Activated CD4-positive, alpha-beta T cell treated with anti-CD3 and anti-CD28 coated beads for 36 hours (primary cell): ENCODE measurements around the gene PPP4R1. TPM values are rescaled to one million over a fixed set of nuclear protein-coding genes. Genes with fewer than 3 reads are reported as not detected.
A peak's percentile ranks its signal among the peaks of the same experiment; 100 is the strongest.

ENCODE experiments used
- ATAC-seq: fragments of 200-7000 bp; cut with Tn5 transposase; one replicate; pipeline ENCODE4 v1.10.0; 2021; ENCODE audit warnings: mild to moderate bottlenecking, moderate library complexity
- CTCF ChIA-PET: fragments of 350-600 bp; sonication (Branson Sonifier 250); formaldehyde crosslinking; loops from one replicate; lab custom pipeline; 2021; ENCODE audit warnings: antibody characterized with exemption; lab: Charles Lee
- POLR2A ChIA-PET: fragments of 350-600 bp; sonication (Branson Sonifier 250); formaldehyde crosslinking; loops from one replicate; lab custom pipeline; 2021; ENCODE audit warnings: antibody characterized with exemption, inconsistent platforms; lab: Charles Lee
- DNase-seq: peaks from one replicate; pipeline ENCODE4 v3.0.0-alpha.2; 2020
- H3K27ac Mint-ChIP-seq: one replicate; pipeline ENCODE4 v1.8.0; 2021; ENCODE audit warnings: mixed read lengths
- H3K27me3 Mint-ChIP-seq: one replicate; pipeline ENCODE4 v1.8.0; 2021; ENCODE audit warnings: mixed read lengths
- H3K36me3 Mint-ChIP-seq: one replicate; pipeline ENCODE4 v1.8.0; 2021; ENCODE audit warnings: low read depth, mixed read lengths
- H3K4me1 Mint-ChIP-seq: one replicate; pipeline ENCODE4 v1.8.0; 2021; ENCODE audit warnings: mixed read lengths
- H3K4me3 Mint-ChIP-seq: one replicate; pipeline ENCODE4 v1.8.0; 2021; ENCODE audit warnings: mild to moderate bottlenecking, moderate library complexity, mixed read lengths
- H3K9me3 Mint-ChIP-seq: one replicate; pipeline ENCODE4 v1.8.0; 2021; ENCODE audit warnings: low read depth, mixed read lengths
- intact Hi-C, 2 experiments: fragments of 100-400 bp; cut with DNase I in 1 of 2; cut with micrococcal nuclease in 1 of 2; formaldehyde crosslinking; loops; one replicate each; pipeline versions ENCODE4 v1.14.2 to v1.15.1; 2022 to 2024; cut with DNase I, micrococcal nuclease
- total RNA-seq, 2 experiments: library from RNA; stranded (reverse); gene quantifications; one replicate each; pipeline ENCODE4 v1.2.3, GENCODE V29; 2021

The PPP4R1 gene
- total RNA-seq, 2 experiments from 2014 or later = 32.2 to 33.3 TPM

DNA sequence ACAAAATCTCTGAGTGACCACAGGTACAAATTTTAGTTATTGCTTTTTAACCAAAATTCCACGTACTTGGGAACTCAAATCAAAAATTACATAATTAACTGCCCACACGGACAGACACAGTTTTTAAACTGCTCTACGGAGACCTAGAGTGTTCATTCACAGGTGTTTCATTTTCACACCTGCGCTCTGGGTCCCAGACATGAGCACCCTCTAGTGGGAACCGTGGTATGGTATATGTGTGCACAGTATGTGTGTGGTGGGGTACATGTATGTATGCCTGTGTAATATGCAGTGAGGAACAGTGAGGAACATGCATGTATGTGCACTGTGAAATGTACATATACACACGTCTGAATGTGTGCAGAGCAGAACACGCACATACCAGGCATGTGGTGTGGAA, 65.0 kb downstream of the PPP4R1 start:
- no peaks in the 10 kb centered on the region for H3K4me1 Mint-ChIP-seq
- intact Hi-C loops = no loop called here
- H3K9me3 Mint-ChIP-seq = no peaks in the 10 kb centered on the region
- H3K4me3 Mint-ChIP-seq = no peak overlapping the region
- ATAC-seq (no peak), DNase-seq (peak; percentile 16)
- ChIA-PET POLR2A (no interaction called here), CTCF (no interaction called here)
- no peak overlapping the region for H3K27ac Mint-ChIP-seq
- H3K36me3 Mint-ChIP-seq = peaks cover 38% of the 10 kb centered on the region
- no peaks in the 10 kb centered on the region for H3K27me3 Mint-ChIP-seq

DNA sequence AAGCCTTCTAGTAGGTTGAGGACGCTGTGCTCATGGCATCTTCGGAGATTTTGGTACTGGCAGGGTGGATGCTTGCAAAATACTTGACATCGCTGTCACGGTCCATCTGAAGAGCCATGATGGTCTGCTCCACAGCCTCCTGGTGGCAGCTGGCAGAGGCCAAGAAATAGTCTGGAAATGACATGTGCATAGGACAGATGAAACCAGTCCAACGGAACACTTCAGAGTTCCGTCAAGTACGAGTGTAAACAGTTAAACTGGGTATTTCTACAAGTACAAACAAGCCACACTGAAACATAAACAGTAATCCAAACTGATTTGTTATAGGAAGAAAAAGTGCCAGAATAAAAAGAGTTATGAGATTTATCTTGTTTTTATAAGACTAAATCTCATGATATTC, 66.6 kb downstream of the PPP4R1 start:
- ATAC-seq (no peak), DNase-seq (no peak)
- CTCF ChIA-PET = interaction anchor here (0.7 kb wide), 1 partner anchor 19 kb away, joined by 4 read pairs; no protein-coding TSS in a partner anchor
- H3K9me3 Mint-ChIP-seq = no peaks in the 10 kb centered on the region
- H3K27ac Mint-ChIP-seq = no peak overlapping the region
- intact Hi-C loops = no loop called here
- H3K4me3 Mint-ChIP-seq = no peak overlapping the region
- H3K36me3 Mint-ChIP-seq = peaks cover 27% of the 10 kb centered on the region
- H3K4me1 Mint-ChIP-seq = no peaks in the 10 kb centered on the region
- H3K27me3 Mint-ChIP-seq = no peaks in the 10 kb centered on the region
- POLR2A ChIA-PET = no interaction called here

DNA sequence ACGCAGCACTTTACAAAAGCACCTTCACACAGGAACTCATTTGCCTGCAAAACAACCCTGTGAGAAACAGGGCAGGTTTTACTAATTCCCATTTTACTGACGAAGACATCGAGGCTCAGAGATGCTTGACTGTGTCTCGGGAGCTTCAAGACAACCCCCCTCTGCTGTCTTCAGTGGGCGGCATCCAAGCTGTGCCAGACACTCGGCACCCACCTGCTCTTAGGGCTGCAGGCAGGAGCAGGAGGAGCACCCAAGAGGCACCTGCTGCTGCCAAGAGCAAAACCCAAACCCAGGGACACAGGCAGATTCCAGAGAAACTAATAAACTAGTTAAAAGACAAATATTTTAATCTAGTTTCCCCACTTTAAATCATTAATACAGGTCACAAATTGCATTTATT, 67.9 kb downstream of the PPP4R1 start:
- no peaks in the 10 kb centered on the region for H3K27me3 Mint-ChIP-seq
- ChIA-PET POLR2A (no interaction called here), CTCF (interaction anchor here (0.6 kb wide), 1 partner anchor 343 kb away, joined by 3 read pairs; no protein-coding TSS in a partner anchor)
- H3K4me3 Mint-ChIP-seq = no peak overlapping the region
- peaks cover 23% of the 10 kb centered on the region for H3K36me3 Mint-ChIP-seq
- H3K4me1 Mint-ChIP-seq = no peaks in the 10 kb centered on the region
- intact Hi-C loops = no loop called here
- DNase-seq (no peak), ATAC-seq (no peak)
- H3K27ac Mint-ChIP-seq = no peak overlapping the region
- no peaks in the 10 kb centered on the region for H3K9me3 Mint-ChIP-seq

DNA sequence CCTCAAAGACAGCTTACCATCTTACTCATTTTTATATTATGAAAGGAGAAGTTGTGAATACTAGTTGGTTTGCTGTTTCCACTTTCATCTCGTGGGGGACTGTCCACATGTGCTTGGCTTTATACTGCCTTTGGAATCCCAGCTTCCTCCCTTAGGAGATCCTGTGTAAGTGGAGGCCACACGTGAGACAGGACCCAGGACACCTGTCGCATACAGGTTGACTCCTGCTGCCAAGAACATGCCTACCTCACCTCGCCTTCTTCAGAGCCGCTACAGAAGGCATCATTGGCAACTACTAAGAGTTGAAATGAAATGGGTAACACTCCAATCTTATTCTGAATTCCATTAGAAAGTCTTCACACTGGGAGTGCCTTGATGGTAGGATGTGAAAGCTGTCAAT, 69.3 kb downstream of the PPP4R1 start:
- ATAC-seq (no peak), DNase-seq (no peak)
- Mint-ChIP-seq H3K9me3 (no peaks in the 10 kb centered on the region), H3K4me1 (no peaks in the 10 kb centered on the region), H3K36me3 (peaks cover 20% of the 10 kb centered on the region), H3K4me3 (no peak overlapping the region), H3K27ac (no peak overlapping the region), H3K27me3 (no peaks in the 10 kb centered on the region)
- ChIA-PET POLR2A (no interaction called here), CTCF (interaction anchor here (1.1 kb wide), 1 partner anchor 23 kb away, joined by 4 read pairs; no protein-coding TSS in a partner anchor)
- intact Hi-C loops = no loop called here

DNA sequence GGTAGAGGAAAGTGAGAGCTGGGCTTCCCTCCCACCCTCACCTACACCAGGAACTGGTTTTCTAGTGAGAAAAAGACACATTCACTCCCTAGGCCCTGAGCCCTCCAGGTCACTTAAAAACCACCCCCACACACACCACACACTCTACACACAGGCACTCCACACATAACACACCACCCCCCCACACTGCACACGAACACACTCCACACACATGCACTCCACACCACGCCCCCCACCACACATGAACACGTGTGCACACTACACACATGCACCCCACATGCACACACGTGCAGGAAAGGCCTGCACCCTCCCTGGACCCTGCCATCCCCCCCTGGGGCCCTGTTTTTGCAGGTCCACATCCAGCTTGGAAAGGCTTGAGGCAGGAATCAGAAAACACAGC, 71.4 kb downstream of the PPP4R1 start:
- ChIA-PET POLR2A (no interaction called here), CTCF (no interaction called here)
- no peak for ATAC-seq
- Mint-ChIP-seq H3K4me3 (no peak overlapping the region), H3K4me1 (no peaks in the 10 kb centered on the region), H3K27ac (no peak overlapping the region), H3K9me3 (no peaks in the 10 kb centered on the region), H3K36me3 (peaks cover 7% of the 10 kb centered on the region), H3K27me3 (no peaks in the 10 kb centered on the region)
- intact Hi-C loops = no loop called here
- DNase-seq = no peak

DNA sequence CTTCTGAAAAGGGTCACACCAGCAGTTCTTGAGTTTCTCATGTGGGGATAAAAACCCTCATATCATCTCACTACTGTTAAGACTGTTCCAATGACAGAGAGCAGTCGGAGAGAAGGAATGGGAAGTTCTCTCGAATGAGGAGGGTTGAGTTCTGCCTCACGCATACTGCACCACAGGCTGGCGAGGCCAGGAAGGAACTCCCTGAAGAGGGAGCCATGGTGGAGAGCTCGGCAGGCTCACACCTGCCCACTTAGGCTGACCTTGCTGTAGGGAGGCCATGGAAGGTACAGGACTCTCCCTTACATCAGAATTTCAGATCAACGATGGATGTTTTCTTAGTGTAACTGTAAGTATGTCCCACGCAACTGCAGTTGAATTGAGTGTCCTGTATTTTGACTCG, 74.4 kb downstream of the PPP4R1 start:
- no peak for DNase-seq
- Mint-ChIP-seq H3K36me3 (peaks cover 17% of the 10 kb centered on the region), H3K9me3 (no peaks in the 10 kb centered on the region), H3K4me1 (no peaks in the 10 kb centered on the region), H3K27ac (no peak overlapping the region), H3K4me3 (no peak overlapping the region), H3K27me3 (no peaks in the 10 kb centered on the region)
- no peak for ATAC-seq
- ChIA-PET CTCF (no interaction called here), POLR2A (no interaction called here)
- intact Hi-C loops = no loop called here

DNA sequence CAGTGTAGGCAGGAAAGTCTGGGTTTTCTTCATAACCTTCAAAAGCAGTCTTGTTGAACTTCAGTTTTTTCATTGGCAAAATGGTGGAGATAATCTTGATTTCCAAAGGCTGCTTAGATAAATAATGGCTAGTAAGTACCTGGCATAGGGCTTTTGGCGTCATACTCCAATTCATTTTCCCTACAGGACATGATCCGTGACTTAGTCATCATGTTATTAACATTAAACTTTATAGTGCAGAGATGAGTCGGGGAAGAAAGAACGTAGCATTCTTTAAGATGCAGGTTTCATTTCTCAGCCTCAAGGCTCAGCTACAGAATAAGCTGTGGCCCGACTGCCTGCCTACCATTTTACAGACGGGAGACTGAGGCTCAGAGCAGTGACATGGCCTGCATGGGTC, 75.1 kb downstream of the PPP4R1 start:
- DNase-seq = no peak
- H3K27ac Mint-ChIP-seq = no peak overlapping the region
- no peaks in the 10 kb centered on the region for H3K9me3 Mint-ChIP-seq

DNA sequence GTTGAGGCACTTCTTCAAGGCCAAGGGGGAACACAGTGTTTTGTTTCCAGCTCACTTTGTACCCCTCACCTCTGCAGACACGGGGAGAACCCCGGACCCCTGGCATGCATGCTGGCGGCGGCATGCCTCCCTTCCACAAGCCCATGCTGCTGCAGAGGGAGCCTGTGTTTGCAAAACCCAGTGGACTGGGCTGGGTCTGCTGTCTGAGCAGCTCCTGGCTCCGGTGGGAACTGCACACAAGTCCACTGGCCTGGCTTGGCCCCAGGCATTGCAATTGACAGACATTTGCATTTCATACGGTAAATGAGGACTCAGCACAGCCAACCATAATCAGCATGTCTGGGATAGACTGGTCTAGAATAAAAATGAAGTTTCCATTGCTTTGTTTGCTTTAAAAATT, 76.7 kb downstream of the PPP4R1 start:
- Mint-ChIP-seq H3K4me3 (no peak overlapping the region), H3K27me3 (no peaks in the 10 kb centered on the region), H3K9me3 (no peaks in the 10 kb centered on the region), H3K4me1 (no peaks in the 10 kb centered on the region), H3K27ac (no peak overlapping the region), H3K36me3 (peaks cover 24% of the 10 kb centered on the region)
- ChIA-PET CTCF (interaction anchor here (0.9 kb wide), 1 partner anchor 33 kb away, joined by 3 read pairs; no protein-coding TSS in a partner anchor), POLR2A (no interaction called here)
- intact Hi-C loops = no loop called here
- ATAC-seq = no peak
- DNase-seq = no peak

More for the DNA sequence above, 75.1 kb downstream of the PPP4R1 start:
- H3K36me3 Mint-ChIP-seq = peaks cover 22% of the 10 kb centered on the region
- POLR2A ChIA-PET = no interaction called here
- ATAC-seq = no peak
- H3K4me3 Mint-ChIP-seq = no peak overlapping the region
- no peaks in the 10 kb centered on the region for H3K27me3 Mint-ChIP-seq
- H3K4me1 Mint-ChIP-seq = no peaks in the 10 kb centered on the region
- CTCF ChIA-PET = no interaction called here
- intact Hi-C loops = no loop called here

DNA sequence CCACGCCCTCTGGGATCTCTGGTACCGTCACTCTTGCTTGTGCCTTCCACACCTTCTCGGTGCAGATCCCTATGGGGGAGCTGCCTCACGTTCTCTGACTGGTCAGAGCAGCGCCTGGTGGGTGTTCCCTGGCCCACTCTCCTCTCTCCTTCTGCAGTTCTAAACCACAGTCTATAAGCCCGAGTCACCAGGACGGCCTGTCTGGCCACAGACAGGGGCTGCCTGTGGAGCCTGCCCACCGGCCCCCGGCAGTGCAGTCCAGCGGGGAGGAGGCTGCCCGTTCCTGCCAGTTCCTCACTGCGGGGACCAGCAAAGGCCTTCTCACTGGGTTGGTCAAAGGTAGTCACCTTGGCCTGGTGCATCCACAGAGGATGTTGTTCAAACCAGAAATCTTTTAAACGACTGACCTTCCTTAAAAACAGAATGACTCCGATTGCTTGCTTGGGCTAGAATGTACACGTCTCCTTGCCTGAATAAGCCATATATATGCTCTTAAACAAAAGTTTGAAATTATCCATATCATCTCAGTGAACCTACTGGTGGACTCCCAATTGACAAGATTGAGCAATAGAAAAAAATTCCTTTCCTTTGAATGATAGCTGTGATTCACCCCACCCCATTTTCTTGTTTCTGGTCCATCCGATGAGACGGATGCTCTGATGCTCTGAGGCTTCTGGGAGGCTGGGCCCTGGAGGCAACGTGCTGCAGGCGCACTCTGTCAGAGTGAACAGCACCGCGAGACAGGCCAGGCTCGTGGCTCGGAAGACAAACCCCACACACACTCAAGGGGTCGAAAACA, 77.8 kb downstream of the PPP4R1 start:
- ChIA-PET CTCF (interaction anchor here (0.9 kb wide), 1 partner anchor 34 kb away, joined by 3 read pairs; no protein-coding TSS in a partner anchor), POLR2A (no interaction called here)
- H3K27me3 Mint-ChIP-seq = no peaks in the 10 kb centered on the region
- no peak overlapping the region for H3K4me3 Mint-ChIP-seq
- no peak overlapping the region for H3K27ac Mint-ChIP-seq
- no peak for ATAC-seq
- H3K9me3 Mint-ChIP-seq = no peaks in the 10 kb centered on the region
- no peaks in the 10 kb centered on the region for H3K4me1 Mint-ChIP-seq
- no peak for DNase-seq
- intact Hi-C loops = no loop called here
- peaks cover 30% of the 10 kb centered on the region for H3K36me3 Mint-ChIP-seq

DNA sequence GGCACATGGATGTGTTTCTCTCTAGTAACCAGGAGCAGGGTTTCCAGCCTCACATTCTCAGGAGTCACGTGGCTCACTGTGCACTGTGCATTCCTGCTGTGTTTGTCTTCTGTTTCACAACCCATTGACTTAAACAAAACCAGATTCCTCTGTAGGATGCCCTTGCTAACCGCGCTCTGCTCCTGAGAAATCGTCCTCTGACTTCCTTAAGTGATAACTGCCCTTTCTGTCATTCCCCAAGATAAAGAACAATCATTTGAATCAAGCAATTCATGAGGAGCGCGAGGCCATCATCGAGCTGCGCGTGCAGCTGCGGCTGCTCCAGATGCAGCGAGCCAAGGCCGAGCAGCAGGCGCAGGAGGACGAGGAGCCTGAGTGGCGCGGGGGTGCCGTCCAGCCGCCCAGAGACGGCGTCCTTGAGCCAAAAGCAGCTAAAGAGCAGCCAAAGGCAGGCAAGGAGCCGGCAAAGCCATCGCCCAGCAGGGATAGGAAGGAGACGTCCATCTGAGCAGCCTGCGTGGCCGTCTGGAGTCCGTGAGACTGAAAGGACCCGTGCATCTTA, 78.8 kb downstream of the PPP4R1 start:
- peaks cover 32% of the 10 kb centered on the region for H3K36me3 Mint-ChIP-seq
- ChIA-PET POLR2A (no interaction called here), CTCF (no interaction called here)
- no peaks in the 10 kb centered on the region for H3K27me3 Mint-ChIP-seq
- no peaks in the 10 kb centered on the region for H3K9me3 Mint-ChIP-seq
- intact Hi-C loops = no loop called here
- DNase-seq (no peak), ATAC-seq (no peak)
- no peaks in the 10 kb centered on the region for H3K4me1 Mint-ChIP-seq
- no peak overlapping the region for H3K27ac Mint-ChIP-seq
- no peak overlapping the region for H3K4me3 Mint-ChIP-seq

DNA sequence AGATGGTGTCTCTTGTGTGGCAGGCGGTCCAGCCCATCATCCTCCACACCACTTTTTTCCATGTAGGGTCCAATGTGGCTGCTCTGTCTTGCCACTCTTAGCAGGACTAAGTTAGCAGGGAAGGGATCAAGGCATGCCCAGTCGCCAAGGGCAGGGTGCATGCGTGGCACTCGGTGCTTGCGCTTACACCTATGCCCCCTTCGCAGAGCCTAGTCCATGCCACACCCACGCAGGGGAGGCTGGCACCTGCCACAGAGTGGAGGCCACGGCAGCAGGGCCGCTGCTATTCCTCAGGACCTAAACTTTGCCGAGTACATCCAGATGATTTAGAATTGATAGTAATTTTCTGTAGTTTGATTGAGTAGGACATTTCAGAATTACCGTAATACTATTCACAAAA, 79.5 kb downstream of the PPP4R1 start:
- no peaks in the 10 kb centered on the region for H3K9me3 Mint-ChIP-seq
- ATAC-seq (no peak), DNase-seq (no peak)
- H3K4me3 Mint-ChIP-seq = no peak overlapping the region
- H3K27me3 Mint-ChIP-seq = no peaks in the 10 kb centered on the region
- no peak overlapping the region for H3K27ac Mint-ChIP-seq
- intact Hi-C loops = no loop called here
- ChIA-PET POLR2A (no interaction called here), CTCF (no interaction called here)
- peaks cover 32% of the 10 kb centered on the region for H3K36me3 Mint-ChIP-seq
- H3K4me1 Mint-ChIP-seq = no peaks in the 10 kb centered on the region

DNA sequence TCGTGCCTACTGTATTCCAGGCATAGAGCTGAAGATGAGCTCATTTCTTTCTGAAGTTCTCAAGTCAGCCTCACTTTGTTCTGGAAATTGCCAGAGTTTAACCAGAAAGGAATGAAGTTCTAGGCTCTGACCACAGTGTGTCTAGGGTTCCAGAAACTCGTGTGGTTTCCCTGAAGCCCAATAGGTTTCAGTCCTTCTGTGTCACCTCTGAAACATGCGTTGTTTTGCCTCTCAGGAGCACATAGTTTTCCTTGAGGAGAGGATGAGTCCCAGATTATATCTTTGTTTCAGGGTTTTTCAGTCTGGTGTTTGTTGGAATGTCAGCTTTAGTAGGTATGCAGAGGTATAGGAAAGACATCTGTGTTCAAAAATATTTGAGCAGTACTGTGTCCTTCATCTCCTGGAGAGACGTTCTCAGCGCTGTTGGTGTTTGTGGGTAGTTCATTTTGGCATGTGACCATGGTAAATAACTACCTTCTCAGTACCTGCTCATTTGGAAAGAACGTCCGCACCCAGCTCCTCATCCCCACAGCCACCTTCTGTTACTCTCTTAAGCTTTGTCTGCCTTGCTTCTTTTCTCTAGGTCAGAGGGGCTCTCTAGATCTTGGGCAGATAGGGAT, 82.5 kb downstream of the PPP4R1 start:
- Mint-ChIP-seq H3K9me3 (no peaks in the 10 kb centered on the region), H3K4me1 (no peaks in the 10 kb centered on the region), H3K36me3 (peaks cover 49% of the 10 kb centered on the region), H3K27me3 (no peaks in the 10 kb centered on the region), H3K4me3 (no peak overlapping the region), H3K27ac (no peak overlapping the region)
- no peak for ATAC-seq
- ChIA-PET CTCF (interaction anchor here (1.0 to 1.5 kb wide), 2 partner anchors 15 to 17 kb away, joined by 4 to 5 read pairs; no protein-coding TSS in a partner anchor), POLR2A (no interaction called here)
- no peak for DNase-seq
- intact Hi-C loops = no loop called here
